Measurements from ENCODE around the gene MFAP3L.

MFAP3L gene

GRCh38 chr4:170008371-170008770 is 17.8 kb downstream of the MFAP3L start:
- TF ChIP-seq ZNF785 (tag by site-specific recombination; IDR thresholded peaks at IDR 0.05) (no peak), ZNF2 (tag by site-specific recombination; IDR thresholded peaks at IDR 0.05) (no peak), ZNF37A (tag by site-specific recombination; IDR thresholded peaks at IDR 0.05) (no peak), ZFP37 (tag by site-specific recombination; IDR thresholded peaks at IDR 0.05) (no peak), ZNF148 (tag by site-specific recombination; IDR thresholded peaks at IDR 0.05; ENCODE audit: borderline replicate concordance) (no peak), SP7 (tag by site-specific recombination; IDR thresholded peaks at IDR 0.05) (no peak)
- TF ChIP-seq, protein P1, sequence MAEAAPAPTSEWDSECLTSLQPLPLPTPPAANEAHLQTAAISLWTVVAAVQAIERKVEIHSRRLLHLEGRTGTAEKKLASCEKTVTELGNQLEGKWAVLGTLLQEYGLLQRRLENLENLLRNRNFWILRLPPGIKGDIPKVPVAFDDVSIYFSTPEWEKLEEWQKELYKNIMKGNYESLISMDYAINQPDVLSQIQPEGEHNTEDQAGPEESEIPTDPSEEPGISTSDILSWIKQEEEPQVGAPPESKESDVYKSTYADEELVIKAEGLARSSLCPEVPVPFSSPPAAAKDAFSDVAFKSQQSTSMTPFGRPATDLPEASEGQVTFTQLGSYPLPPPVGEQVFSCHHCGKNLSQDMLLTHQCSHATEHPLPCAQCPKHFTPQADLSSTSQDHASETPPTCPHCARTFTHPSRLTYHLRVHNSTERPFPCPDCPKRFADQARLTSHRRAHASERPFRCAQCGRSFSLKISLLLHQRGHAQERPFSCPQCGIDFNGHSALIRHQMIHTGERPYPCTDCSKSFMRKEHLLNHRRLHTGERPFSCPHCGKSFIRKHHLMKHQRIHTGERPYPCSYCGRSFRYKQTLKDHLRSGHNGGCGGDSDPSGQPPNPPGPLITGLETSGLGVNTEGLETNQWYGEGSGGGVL (tag by site-specific recombination; IDR thresholded peaks at IDR 0.05): no peak
- Histone ChIP-seq H3K9me3 (ENCODE audit: control insufficient read depth, insufficient read depth, low read depth, low read length) (no peaks in the 10 kb centered on the region), H3K36me3 (ENCODE audit: control insufficient read depth in 2 of 2, insufficient read depth in 1 of 2, low read length in 2 of 2) (no peaks in the 10 kb centered on the region), H3K4me3 (ENCODE audit: low read depth, low read length) (no peak overlapping the region), H3K27ac (ENCODE audit: extremely low read depth, low read depth, low read length) (no peak overlapping the region), H3K4me1 (ENCODE audit: control insufficient read depth, insufficient read depth, low read length) (peaks cover 5% of the 10 kb centered on the region)
- ChIA-PET CTCF (interaction anchor here (0.7 to 3.1 kb wide), 2 partner anchors 22 to 198 kb away, joined by 3 to 13 read pairs; no protein-coding TSS in a partner anchor), POLR2A (no interaction called here)

DNA sequence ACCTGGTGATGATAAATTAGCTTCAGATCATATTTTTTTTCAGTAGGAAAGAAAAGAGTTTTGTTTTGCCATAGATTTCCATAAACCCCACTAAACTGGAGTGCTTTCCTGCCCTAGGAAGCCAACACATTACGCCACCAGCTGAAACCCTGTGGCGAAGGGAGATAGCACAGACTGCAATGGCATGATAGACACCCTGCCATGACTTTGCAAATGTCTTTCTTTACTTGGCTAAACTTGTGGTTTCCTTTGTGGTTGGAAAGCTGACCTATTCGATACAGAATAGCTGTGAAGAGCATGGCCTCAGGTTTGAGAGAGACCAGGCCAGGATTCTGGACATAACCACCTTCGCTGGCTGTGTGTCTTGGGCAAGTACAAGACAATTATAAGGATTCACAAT is 19.1 kb downstream of the MFAP3L start:
- TF ChIP-seq ZNF239 (tag by site-specific recombination; IDR thresholded peaks at IDR 0.05) (no peak), GLI2 (tag by site-specific recombination; IDR thresholded peaks at IDR 0.05; ENCODE audit: borderline replicate concordance, low read depth) (no peak), MEIS1 (CRISPR knock-in tag; IDR thresholded peaks at IDR 0.05; ENCODE audit: borderline replicate concordance) (no peak)
- Histone ChIP-seq H3K9me3 (ENCODE audit: control insufficient read depth, insufficient read depth, low read depth, low read length) (no peaks in the 10 kb centered on the region), H3K36me3 (ENCODE audit: control insufficient read depth in 2 of 2, insufficient read depth in 1 of 2, low read length in 2 of 2) (no peaks in the 10 kb centered on the region), H3K4me3 (ENCODE audit: low read depth, low read length) (no peak overlapping the region), H3K27ac (ENCODE audit: extremely low read depth, low read depth, low read length) (no peak overlapping the region), H3K4me1 (ENCODE audit: control insufficient read depth, insufficient read depth, low read length) (peaks cover 5% of the 10 kb centered on the region)
- CTCF ChIA-PET: no interaction called here
- POLR2A ChIA-PET: no interaction called here

DNA sequence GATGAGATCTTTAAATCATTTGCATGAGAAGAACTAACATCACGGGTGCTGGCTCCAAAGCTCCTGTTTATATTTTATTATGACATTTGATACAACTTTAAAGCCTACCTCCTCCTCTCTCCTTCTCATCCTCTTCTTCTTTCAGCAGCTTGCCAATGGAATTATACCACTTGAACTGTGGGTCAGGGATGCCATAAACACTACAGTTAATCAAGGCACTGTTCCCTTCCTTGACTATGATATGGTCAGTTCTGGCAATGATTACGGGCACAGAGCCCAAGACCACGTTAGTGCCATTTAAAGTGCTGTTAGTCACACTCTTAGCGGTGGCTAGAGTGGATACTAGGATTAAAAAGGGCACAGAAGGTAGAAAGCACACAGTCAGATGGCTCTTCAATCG is 20.7 kb downstream of the MFAP3L start:
- Histone ChIP-seq H3K9me3 (ENCODE audit: control insufficient read depth, insufficient read depth, low read depth, low read length) (no peaks in the 10 kb centered on the region), H3K4me1 (ENCODE audit: control insufficient read depth, insufficient read depth, low read length) (peaks cover 5% of the 10 kb centered on the region), H3K27ac (ENCODE audit: extremely low read depth, low read depth, low read length) (no peak overlapping the region), H3K36me3 (ENCODE audit: control insufficient read depth in 2 of 2, insufficient read depth in 1 of 2, low read length in 2 of 2) (no peaks in the 10 kb centered on the region), H3K4me3 (ENCODE audit: low read depth, low read length) (no peak overlapping the region)
- ChIA-PET POLR2A (no interaction called here), CTCF (no interaction called here)
- TF ChIP-seq HOXA7 (CRISPR knock-in tag; IDR thresholded peaks at IDR 0.05; ENCODE audit: borderline replicate concordance) (no peak), ZNF16 (tag by site-specific recombination; IDR thresholded peaks at IDR 0.05; ENCODE audit: low read depth) (no peak), ZBTB44 (tag by site-specific recombination; IDR thresholded peaks at IDR 0.05) (peak; percentile 32; the same call in 1 of the 2 replicates), ZNF335 (tag by site-specific recombination; conservative IDR thresholded peaks at IDR 0.05) (no peak), ATF2 (tag by site-specific recombination; IDR thresholded peaks at IDR 0.05; ENCODE audit: low read depth) (no peak), GLI4 (tag by site-specific recombination; IDR thresholded peaks at IDR 0.05) (no peak), ZSCAN16 (tag by site-specific recombination; IDR thresholded peaks at IDR 0.05) (no peak), ZNF843 (tag by site-specific recombination; IDR thresholded peaks at IDR 0.05) (peak; percentile 94), KLF1 (tag by site-specific recombination; IDR thresholded peaks at IDR 0.05) (no peak), ZNF529 (tag by site-specific recombination; IDR thresholded peaks at IDR 0.05; ENCODE audit: insufficient replicate concordance) (no peak), ZNF37A (tag by site-specific recombination; IDR thresholded peaks at IDR 0.05) (no peak)
- TF ChIP-seq, protein P2, sequence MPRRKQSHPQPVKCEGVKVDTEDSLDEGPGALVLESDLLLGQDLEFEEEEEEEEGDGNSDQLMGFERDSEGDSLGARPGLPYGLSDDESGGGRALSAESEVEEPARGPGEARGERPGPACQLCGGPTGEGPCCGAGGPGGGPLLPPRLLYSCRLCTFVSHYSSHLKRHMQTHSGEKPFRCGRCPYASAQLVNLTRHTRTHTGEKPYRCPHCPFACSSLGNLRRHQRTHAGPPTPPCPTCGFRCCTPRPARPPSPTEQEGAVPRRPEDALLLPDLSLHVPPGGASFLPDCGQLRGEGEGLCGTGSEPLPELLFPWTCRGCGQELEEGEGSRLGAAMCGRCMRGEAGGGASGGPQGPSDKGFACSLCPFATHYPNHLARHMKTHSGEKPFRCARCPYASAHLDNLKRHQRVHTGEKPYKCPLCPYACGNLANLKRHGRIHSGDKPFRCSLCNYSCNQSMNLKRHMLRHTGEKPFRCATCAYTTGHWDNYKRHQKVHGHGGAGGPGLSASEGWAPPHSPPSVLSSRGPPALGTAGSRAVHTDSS (tag by site-specific recombination; IDR thresholded peaks at IDR 0.05): peak; percentile 81
- TF ChIP-seq, protein P3, sequence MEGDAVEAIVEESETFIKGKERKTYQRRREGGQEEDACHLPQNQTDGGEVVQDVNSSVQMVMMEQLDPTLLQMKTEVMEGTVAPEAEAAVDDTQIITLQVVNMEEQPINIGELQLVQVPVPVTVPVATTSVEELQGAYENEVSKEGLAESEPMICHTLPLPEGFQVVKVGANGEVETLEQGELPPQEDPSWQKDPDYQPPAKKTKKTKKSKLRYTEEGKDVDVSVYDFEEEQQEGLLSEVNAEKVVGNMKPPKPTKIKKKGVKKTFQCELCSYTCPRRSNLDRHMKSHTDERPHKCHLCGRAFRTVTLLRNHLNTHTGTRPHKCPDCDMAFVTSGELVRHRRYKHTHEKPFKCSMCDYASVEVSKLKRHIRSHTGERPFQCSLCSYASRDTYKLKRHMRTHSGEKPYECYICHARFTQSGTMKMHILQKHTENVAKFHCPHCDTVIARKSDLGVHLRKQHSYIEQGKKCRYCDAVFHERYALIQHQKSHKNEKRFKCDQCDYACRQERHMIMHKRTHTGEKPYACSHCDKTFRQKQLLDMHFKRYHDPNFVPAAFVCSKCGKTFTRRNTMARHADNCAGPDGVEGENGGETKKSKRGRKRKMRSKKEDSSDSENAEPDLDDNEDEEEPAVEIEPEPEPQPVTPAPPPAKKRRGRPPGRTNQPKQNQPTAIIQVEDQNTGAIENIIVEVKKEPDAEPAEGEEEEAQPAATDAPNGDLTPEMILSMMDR (tag by site-specific recombination; IDR thresholded peaks at IDR 0.05): no peak

Data from HEK293 (cell line).